HEK293T (cell line): ENCODE data around the gene DAPP1.

Experiments
- ELF4 ChIP-seq: fragments of 450-650 bp; IDR thresholded peaks from 2 replicates; pipeline ENCODE4 v1.6.1; 2017; ENCODE audit warnings: antibody characterized with exemption
- FOXK2 ChIP-seq: fragments of 450-650 bp; IDR thresholded peaks from 2 replicates; pipeline ENCODE4 v1.6.1; 2016; ENCODE audit warnings: mild to moderate bottlenecking
- LEF1 ChIP-seq: fragments of 450-650 bp; IDR thresholded peaks from 2 replicates; pipeline ENCODE4 v1.6.1; 2017; ENCODE audit warnings: mild to moderate bottlenecking, borderline replicate concordance
- SUZ12 ChIP-seq: fragments of 450-650 bp; IDR thresholded peaks from 2 replicates; pipeline ENCODE4 v1.6.1; 2016; ENCODE audit warnings: mild to moderate bottlenecking
- ZNF384 ChIP-seq: fragments of 450-650 bp; IDR thresholded peaks from 2 replicates; pipeline ENCODE4 v1.6.1; 2016

GRCh38 chr4:99832321-99832720 lies 15.7 kb downstream of the DAPP1 start:
- TF ChIP-seq SUZ12 (no peak), ELF4 (no peak), FOXK2 (no peak), ZNF384 (no peak), LEF1 (no peak)
